Stimulated activated CD4-positive, alpha-beta T cell treated with anti-CD3 and anti-CD28 coated beads, Interleukin-1b, Interleukin-23, amount 100 ng/mL, for 1 hour (primary cell): ENCODE data around the gene DNAAF5.

ENCODE experiments used
- DNase-seq, 2 donors: peaks; one replicate each; pipeline ENCODE4 v3.0.0-alpha.2; 2020; ENCODE audit warnings: low read depth in 2 of 2

DNAAF5 gene

GRCh38 chr7:726084-726853 is at the start of gene DNAAF5:
Gene DNAAF5 (plus strand): TSS chr7:726699. CDS start chr7:726721, 22 bp downstream.
- peak; percentile 63 to 77 for DNase-seq

- DNase-seq, result no peak
Measured at GRCh38 chr7:676972-677385, 49.5 kb upstream of the DNAAF5 start.

GRCh38 chr7:680411-681127 is 45.9 kb upstream of the DNAAF5 start:
- DNase-seq, result no peak

GRCh38 chr7:681551-682307 is 44.8 kb upstream of the DNAAF5 start:
- no peak for DNase-seq

GRCh38 chr7:682810-683209 is 43.7 kb upstream of the DNAAF5 start:
- no peak for DNase-seq

GRCh38 chr7:683526-684205 is 42.8 kb upstream of the DNAAF5 start:
- DNase-seq, result no peak

GRCh38 chr7:684416-684815 is 42.1 kb upstream of the DNAAF5 start:
- DNase-seq, result no peak

GRCh38 chr7:685540-685939 is 41.0 kb upstream of the DNAAF5 start:
- DNase-seq, result no peak

- DNase-seq, result no peak
Measured at GRCh38 chr7:690478-691360, 35.8 kb upstream of the DNAAF5 start.

- DNase-seq, result no peak
Measured at GRCh38 chr7:691361-692045, 35.0 kb upstream of the DNAAF5 start.

- DNase-seq, result no peak
Measured at GRCh38 chr7:693280-693679, 33.2 kb upstream of the DNAAF5 start.

GRCh38 chr7:696426-696811 is 30.1 kb upstream of the DNAAF5 start:
- no peak for DNase-seq

- no peak for DNase-seq
Measured at GRCh38 chr7:696812-697551, 29.5 kb upstream of the DNAAF5 start.

GRCh38 chr7:698515-699475 is 27.7 kb upstream of the DNAAF5 start:
- DNase-seq, result no peak

GRCh38 chr7:699476-700170 is 26.9 kb upstream of the DNAAF5 start:
- DNase-seq, result no peak

GRCh38 chr7:701086-701671 is 25.3 kb upstream of the DNAAF5 start:
- no peak for DNase-seq

- DNase-seq, result no peak
Measured at GRCh38 chr7:703049-703448, 23.4 kb upstream of the DNAAF5 start.
